ENCODE results near the gene XYLT1. TPM values are rescaled to one million over a fixed set of nuclear protein-coding genes. Genes with fewer than 3 reads are reported as not detected.

XYLT1 gene
- total and polyA plus RNA-seq, 2 of the 8 experiments (the other 6 are each of a cell fraction or from before 2014, with no cell fraction given) = 6.6 to 25.4 TPM

GRCh38 chr16:17072104-17072503, 398.7 kb downstream of the XYLT1 start:
- H3K14ac ChIP-seq (ENCODE audit: insufficient read length) = no peak overlapping the region
- H3K23me2 ChIP-seq (ENCODE audit: low read depth, low read length) = no peaks in the 10 kb centered on the region
- H2AFZ ChIP-seq (ENCODE audit: low read length) = no peak overlapping the region
- no peak overlapping the region for H4K5ac ChIP-seq (ENCODE audit: insufficient read length, low read depth, low read length)
- H2BK120ac ChIP-seq (replicated peaks; ENCODE audit: low read depth, low read length) = no peak overlapping the region
- no peaks in the 10 kb centered on the region for H3K79me2 ChIP-seq (ENCODE audit: control insufficient read depth in 1 of 2, insufficient read depth in 2 of 2, low read length in 2 of 2)
- no peak overlapping the region for H3K9ac ChIP-seq (replicated peaks in 1 of 4; ENCODE audit: extremely low read depth in 1 of 4, low read depth in 3 of 4, low read length in 3 of 4)
- ChIA-PET CTCF (ENCODE audit: partially characterized antibody) (no interaction called here), POLR2A (ENCODE audit: partially characterized antibody) (interaction anchor here (1.5 kb wide), 1 partner anchor 11 kb away, joined by 5 read pairs; no protein-coding TSS in a partner anchor)
- no peak overlapping the region for H3K4me2 ChIP-seq (ENCODE audit: insufficient read depth in 1 of 2, low read depth in 2 of 2, low read length in 2 of 2)
- no peak overlapping the region for H2BK5ac ChIP-seq (ENCODE audit: low read depth, low read length)
- peaks cover 0 to 2% (median 1%) of the 10 kb centered on the region in 4 experiments; a peak in 4 of 7 replicates for H3K4me1 ChIP-seq (replicated peaks in 1 of 4; ENCODE audit: control insufficient read depth in 3 of 4, insufficient read depth in 4 of 4, low read length in 3 of 4)
- no peaks in the 10 kb centered on the region for H3K9me3 ChIP-seq (ENCODE audit: insufficient read depth in 2 of 2, low read depth in 1 of 2, low read length in 1 of 2)
- no peak overlapping the region for H3K23ac ChIP-seq (ENCODE audit: insufficient read length)
- H2BK20ac ChIP-seq (ENCODE audit: low read length) = no peak overlapping the region
- H2AK5ac ChIP-seq (ENCODE audit: low read depth, low read length) = no peak overlapping the region
- H4K20me1 ChIP-seq (replicated peaks in 1 of 2; ENCODE audit: control insufficient read depth in 1 of 2, insufficient read depth in 2 of 2, low read length in 2 of 2) = no peaks in the 10 kb centered on the region
- H3K4ac ChIP-seq (replicated peaks; ENCODE audit: insufficient read length, low read depth, low read length) = no peak overlapping the region
- no peaks in the 10 kb centered on the region for H3K36me3 ChIP-seq (ENCODE audit: control insufficient read depth in 2 of 4, insufficient read depth in 4 of 4, low read length in 3 of 4)
- H2BK12ac ChIP-seq (ENCODE audit: low read depth, low read length) = no peak overlapping the region
- H3K27me3 ChIP-seq (replicated peaks in 1 of 4; ENCODE audit: control insufficient read depth in 3 of 4, extremely low read depth in 1 of 4, insufficient read depth in 3 of 4, low read length in 3 of 4) = no peaks in the 10 kb centered on the region
- TF ChIP-seq ATF3 (IDR thresholded peaks at IDR 0.05; ENCODE audit: insufficient read depth, low read depth, low read length) = no peak
- TF ChIP-seq MAX (IDR thresholded peaks at IDR 0.05) = no peak
- TF ChIP-seq SP2 (IDR thresholded peaks at IDR 0.05; ENCODE audit: low read length) = no peak
- no peak for TF ChIP-seq TAF7 (optimal IDR thresholded peaks at IDR 0.05; ENCODE audit: borderline replicate concordance, low read depth, low read length)
- no peak for TF ChIP-seq SIX5 (IDR thresholded peaks at IDR 0.05; ENCODE audit: low read depth, low read length)
- TF ChIP-seq POLR2A (IDR thresholded peaks at IDR 0.05; ENCODE audit: control extremely low read depth in 1 of 2, low read depth in 2 of 2, low read length in 2 of 2) = no peak
- TF ChIP-seq HDAC6 (IDR thresholded peaks at IDR 0.05; ENCODE audit: low read depth, low read length) = no peak
- TF ChIP-seq YY1 (IDR thresholded peaks at IDR 0.05; ENCODE audit: low read depth, low read length) = no peak
- TF ChIP-seq RAD21 (IDR thresholded peaks at IDR 0.05 in 1 of 2, conservative IDR thresholded peaks at IDR 0.05 in 1 of 2; ENCODE audit: low read depth in 2 of 2, low read length in 2 of 2) = no peak
- TF ChIP-seq ZNF274 (IDR thresholded peaks at IDR 0.05; ENCODE audit: borderline replicate concordance, extremely low read depth, low read length) = no peak
- TF ChIP-seq POLR2AphosphoS5 (IDR thresholded peaks at IDR 0.05; ENCODE audit: low read depth, low read length) = no peak
- no peak overlapping the region for H3K4me3 ChIP-seq (ENCODE audit: extremely low read depth in 1 of 4, insufficient read depth in 2 of 4, low read depth in 3 of 4, low read length in 4 of 4)
- H3K56ac ChIP-seq (replicated peaks; ENCODE audit: insufficient read length, low read depth, low read length) = no peak overlapping the region
- H4K8ac ChIP-seq (ENCODE audit: extremely low read depth, insufficient read depth, low read length) = no peak overlapping the region
- no peak overlapping the region for H2BK15ac ChIP-seq (ENCODE audit: low read length)
- H3K79me1 ChIP-seq (ENCODE audit: low read depth, low read length) = no peaks in the 10 kb centered on the region
- DNase-seq (ENCODE audit: low read depth in 1 of 2, low spot score in 2 of 2) = no peak
- FAIRE-seq = no peak
- H3K27ac ChIP-seq (ENCODE audit: low read depth, low read length) = no peak overlapping the region
- no peak overlapping the region for H3K18ac ChIP-seq (ENCODE audit: extremely low read depth, low read length)
- no peak overlapping the region for H4K91ac ChIP-seq (replicated peaks; ENCODE audit: insufficient read length, low read length)
- WGBS, 2 experiments (ENCODE audit: extremely low coverage in 1 of 2, insufficient coverage in 1 of 2, insufficient read length in 1 of 2, insufficient replicate concordance in 2 of 2, low coverage in 1 of 2, low lambda C conversion rate in 2 of 2, missing lambda C conversion rate in 1 of 2) = 80% methylated on average over 2 of the region's 2 CpGs; no CpG with 5 or more reads in 1 of the 2 experiments

Data from H1 (cell line).